Measurements from ENCODE around the gene MYO3B. TPM values are rescaled to one million over a fixed set of nuclear protein-coding genes. Genes with fewer than 3 reads are reported as not detected.

The MYO3B gene
- total and polyA plus RNA-seq, 2 of the 8 experiments (the other 6 are each of a cell fraction or from before 2014, with no cell fraction given): 0.17 to 0.19 TPM

- TF ChIP-seq CHD7 (IDR thresholded peaks at IDR 0.05; ENCODE audit: insufficient replicate concordance, low read length): no peak
Observed at GRCh38 chr2:170276056-170276455, 98.1 kb downstream of the MYO3B start (continued).
